Ectodermal cell (in vitro differentiated cells): ENCODE results near the gene RHOV.

Source experiments
- H3K27ac ChIP-seq: 2 replicates; pipeline ENCODE4 v1.7.0; 2013; ENCODE audit warnings: mild to moderate bottlenecking, low read depth, low read length; ENCODE audit not compliant: insufficient read depth, poor library complexity, severe bottlenecking
- H3K27me3 ChIP-seq: 2 replicates; pipeline ENCODE4 v1.7.0; 2013; ENCODE audit warnings: mild to moderate bottlenecking, low read length; ENCODE audit not compliant: insufficient read depth, control insufficient read depth, poor library complexity, severe bottlenecking
- H3K36me3 ChIP-seq: one replicate; pipeline ENCODE4 v1.7.0; 2013; ENCODE audit warnings: low read length; ENCODE audit not compliant: control insufficient read depth, insufficient read depth
- H3K4me1 ChIP-seq: one replicate; pipeline ENCODE4 v1.7.0; 2013; ENCODE audit warnings: low read length; ENCODE audit not compliant: control insufficient read depth, insufficient read depth
- H3K4me3 ChIP-seq: 2 replicates; pipeline ENCODE4 v1.7.0; 2013; ENCODE audit warnings: low read depth, low read length, control low read depth; ENCODE audit not compliant: insufficient read depth
- H3K9me3 ChIP-seq: 2 replicates; pipeline ENCODE4 v1.7.0; 2013; ENCODE audit warnings: mild to moderate bottlenecking, low read length, moderate library complexity; ENCODE audit not compliant: control insufficient read depth
- WGBS, 2 experiments: methylation state at CpG; one replicate each; pipeline ENCODE4 v1.1.7; 2013; ENCODE audit warnings: missing lambda C conversion rate in 2 of 2; 5-methylcytosine and 5-hydroxymethylcytosine counted together

Gene RHOV

DNA sequence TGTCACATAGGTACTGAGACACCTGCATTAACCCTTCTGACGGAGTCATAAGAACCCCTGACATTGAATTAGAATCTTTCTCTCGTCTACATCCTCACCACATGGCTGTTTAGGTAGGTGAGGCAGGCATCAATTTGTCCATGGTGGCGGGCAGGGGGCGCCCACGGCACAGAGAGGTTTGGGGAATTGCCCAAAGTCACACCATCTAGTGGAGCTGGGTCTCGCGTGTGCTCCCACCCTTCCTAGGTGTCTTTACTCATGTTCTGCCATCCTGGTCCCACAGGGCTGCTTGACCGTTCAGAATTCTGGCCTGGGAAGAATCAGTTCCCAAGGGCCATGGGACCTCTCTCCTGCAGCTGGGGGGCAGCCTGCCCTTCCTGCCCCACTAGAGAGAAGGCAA lies 40.5 kb upstream of the RHOV start:
- 76 to 77% methylated on average over 8 of the region's 8 CpGs for WGBS, 2 experiments
- H3K4me3 ChIP-seq = no peak overlapping the region
- no peaks in the 10 kb centered on the region for H3K36me3 ChIP-seq
- no peak overlapping the region for H3K27ac ChIP-seq
- peaks cover 23% of the 10 kb centered on the region for H3K27me3 ChIP-seq
- no peaks in the 10 kb centered on the region for H3K9me3 ChIP-seq
- peaks cover 14% of the 10 kb centered on the region for H3K4me1 ChIP-seq

DNA sequence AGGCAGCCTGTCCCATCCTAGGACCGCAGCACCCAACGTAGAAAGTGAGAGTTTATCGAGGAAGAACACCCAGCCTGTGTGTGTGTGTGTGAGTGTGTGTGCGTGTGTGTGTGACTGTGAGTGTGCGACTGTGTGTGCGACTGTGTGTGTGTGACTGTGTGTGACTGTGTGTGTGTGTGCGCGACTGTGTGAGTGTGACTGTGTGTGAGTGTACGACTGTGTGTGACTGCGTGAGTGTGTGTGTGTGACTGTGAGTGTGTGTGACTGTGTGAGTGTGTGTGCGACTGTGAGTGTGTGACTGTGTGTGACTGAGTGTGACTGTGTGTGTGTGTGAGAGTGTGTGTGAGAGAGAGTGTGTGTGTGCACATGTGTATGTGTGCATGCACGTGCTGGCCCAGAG lies 40.0 kb upstream of the RHOV start:
- no peaks in the 10 kb centered on the region for H3K9me3 ChIP-seq
- WGBS, 2 experiments = 92 to 95% methylated on average over 12 of the region's 12 CpGs
- H3K27ac ChIP-seq = no peak overlapping the region
- H3K27me3 ChIP-seq = peaks cover 18% of the 10 kb centered on the region
- no peaks in the 10 kb centered on the region for H3K36me3 ChIP-seq
- H3K4me1 ChIP-seq = peaks cover 14% of the 10 kb centered on the region
- H3K4me3 ChIP-seq = no peak overlapping the region

DNA sequence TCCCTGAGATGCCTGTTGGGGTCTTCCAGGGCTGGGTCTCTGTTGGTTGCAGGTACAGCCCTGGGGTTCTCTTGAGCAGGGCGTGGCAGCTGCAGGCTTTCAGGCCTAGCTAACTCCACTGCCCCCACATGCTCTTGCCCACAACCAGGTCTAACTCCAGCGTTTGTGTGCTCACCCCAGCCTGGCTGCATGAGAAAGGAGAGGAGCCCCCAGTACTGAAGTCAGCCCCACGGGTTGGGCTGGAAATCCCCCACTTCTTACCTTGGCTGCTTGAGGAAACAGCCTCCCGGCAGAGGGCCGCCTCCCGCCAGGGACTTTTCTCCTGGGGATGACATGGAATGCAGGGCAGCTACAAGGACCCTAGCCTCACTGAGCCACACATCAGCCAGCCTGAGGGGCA lies 38.4 kb upstream of the RHOV start:
- WGBS, 2 experiments = 78 to 80% methylated on average over 6 of the region's 6 CpGs
- Histone ChIP-seq H3K36me3 (no peaks in the 10 kb centered on the region), H3K27me3 (peaks cover 10% of the 10 kb centered on the region), H3K27ac (no peak overlapping the region), H3K9me3 (no peaks in the 10 kb centered on the region), H3K4me1 (peaks cover 10% of the 10 kb centered on the region), H3K4me3 (no peak overlapping the region)

DNA sequence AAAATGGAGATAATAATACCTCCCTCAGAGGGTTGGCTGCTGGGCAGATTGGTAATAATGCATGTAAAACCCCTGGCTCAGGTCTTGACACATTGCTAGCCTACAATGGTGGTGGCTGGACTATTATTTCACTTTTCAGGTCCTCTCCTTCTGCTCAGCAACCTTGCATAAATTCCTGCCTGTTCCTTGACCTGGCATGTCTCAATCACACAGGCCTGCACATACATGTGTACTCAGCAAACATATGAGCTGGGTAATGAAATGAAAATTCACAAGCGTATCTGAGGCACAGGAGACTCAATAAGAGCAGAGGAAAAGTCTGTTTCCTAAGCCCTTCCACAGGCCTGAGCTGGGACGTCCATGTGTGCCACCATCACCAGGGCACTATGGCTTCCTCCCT lies 37.7 kb upstream of the RHOV start:
- H3K27ac ChIP-seq = no peak overlapping the region
- no peaks in the 10 kb centered on the region for H3K36me3 ChIP-seq
- WGBS, 2 experiments = 90 to 93% methylated on average over 2 of the region's 2 CpGs
- no peak overlapping the region for H3K4me3 ChIP-seq
- H3K27me3 ChIP-seq = peaks cover 3% of the 10 kb centered on the region
- peaks cover 17% of the 10 kb centered on the region for H3K4me1 ChIP-seq
- H3K9me3 ChIP-seq = no peaks in the 10 kb centered on the region

DNA sequence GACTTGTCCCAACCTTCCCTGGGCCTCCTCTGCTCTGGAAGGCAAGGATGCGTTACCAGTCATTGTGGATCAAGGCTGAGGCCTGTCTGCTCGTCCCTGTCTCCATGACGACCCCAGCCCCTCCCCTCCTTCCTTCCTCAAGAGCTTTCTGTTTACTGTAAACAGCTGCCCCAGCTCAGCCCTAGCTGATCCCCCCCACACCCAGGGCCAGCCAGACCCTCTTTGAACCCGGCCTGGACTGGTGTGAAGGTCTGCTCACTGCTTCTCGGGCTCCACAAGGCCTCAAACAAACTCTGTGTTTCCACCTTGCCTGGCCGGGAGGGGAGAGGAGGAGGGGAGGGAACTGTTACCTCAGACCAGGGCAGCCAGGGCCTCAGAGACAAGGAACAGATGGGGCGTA lies 37.1 kb upstream of the RHOV start:
- H3K27me3 ChIP-seq = no peaks in the 10 kb centered on the region
- H3K4me3 ChIP-seq = no peak overlapping the region
- no peaks in the 10 kb centered on the region for H3K9me3 ChIP-seq
- peaks cover 21% of the 10 kb centered on the region for H3K4me1 ChIP-seq
- H3K36me3 ChIP-seq = no peaks in the 10 kb centered on the region
- WGBS, 2 experiments = 39 to 46% methylated on average over 7 of the region's 7 CpGs
- H3K27ac ChIP-seq = no peak overlapping the region

DNA sequence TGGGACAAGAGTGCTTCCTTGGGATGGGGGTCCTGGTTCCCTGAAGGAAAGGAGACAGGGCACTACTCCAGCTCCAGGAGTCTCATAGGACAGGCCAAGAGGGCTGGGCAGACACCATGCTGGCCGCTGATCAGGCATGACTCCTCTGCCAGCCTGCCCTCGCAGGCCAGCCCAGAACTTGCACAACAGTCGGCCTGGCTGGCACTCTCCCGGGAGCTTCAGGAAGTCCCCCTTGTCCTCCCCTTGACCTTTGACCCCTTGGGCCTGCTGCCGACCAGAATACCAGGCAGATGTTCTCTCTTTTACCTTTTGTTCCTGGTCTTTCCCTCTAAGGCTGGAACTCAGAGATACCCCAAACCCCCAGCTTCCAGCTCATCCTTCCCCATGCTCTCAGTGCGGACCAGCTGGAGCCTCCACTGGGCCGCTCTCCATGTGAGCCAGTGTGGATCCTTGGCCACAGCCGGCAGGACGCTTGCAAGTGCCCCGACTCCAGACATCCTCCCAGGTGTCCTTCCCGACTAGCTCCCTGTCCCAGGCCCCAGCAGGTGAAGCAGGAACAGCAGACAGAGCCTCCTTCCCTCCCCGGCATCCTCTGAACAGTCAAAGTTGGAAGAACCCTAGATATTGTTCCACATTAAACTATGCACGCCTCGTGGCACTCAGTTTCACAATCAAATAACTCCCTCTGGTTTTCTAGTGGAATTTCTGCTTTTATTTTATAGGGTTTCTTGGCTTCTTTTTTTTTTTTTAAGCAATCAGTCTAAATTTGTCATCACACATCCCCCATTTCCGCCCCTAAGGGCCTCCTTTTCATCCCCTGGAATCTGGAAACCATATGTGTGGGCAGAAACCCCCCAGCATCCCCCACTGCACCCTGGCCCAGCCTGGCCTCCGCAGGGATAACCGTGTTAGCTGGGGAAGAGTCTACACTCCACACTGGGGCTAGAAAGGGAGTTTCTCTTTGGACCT lies 35.9 kb upstream of the RHOV start:
- no peaks in the 10 kb centered on the region for H3K27me3 ChIP-seq
- WGBS, 2 experiments = 77 to 80% methylated on average over 17 of the region's 17 CpGs
- H3K27ac ChIP-seq = no peak overlapping the region
- no peaks in the 10 kb centered on the region for H3K9me3 ChIP-seq
- no peak overlapping the region for H3K4me3 ChIP-seq
- peaks cover 16% of the 10 kb centered on the region for H3K4me1 ChIP-seq
- H3K36me3 ChIP-seq = no peaks in the 10 kb centered on the region

DNA sequence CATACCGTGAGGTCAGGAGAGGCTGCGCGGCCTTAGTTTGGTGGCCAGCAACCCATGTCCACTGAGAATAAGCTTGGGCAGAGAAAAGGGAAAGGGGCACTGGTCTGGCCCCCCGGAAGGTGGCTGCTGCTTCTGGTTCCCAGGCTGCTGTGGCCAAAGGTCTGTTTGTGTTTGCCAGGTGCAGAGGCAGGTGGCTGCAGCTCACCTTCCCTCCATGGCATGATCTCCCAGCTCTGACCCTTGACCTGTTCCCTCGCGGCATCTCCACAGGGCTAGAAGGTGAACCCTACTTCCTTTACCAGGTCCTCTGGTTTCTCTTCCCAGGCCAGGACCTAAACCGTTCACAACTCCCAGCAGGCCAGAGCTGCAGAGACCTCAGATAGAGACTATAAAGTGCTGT lies 34.1 kb upstream of the RHOV start:
- H3K4me1 ChIP-seq = peaks cover 16% of the 10 kb centered on the region
- WGBS, 2 experiments = 96 to 97% methylated on average over 7 of the region's 7 CpGs

DNA sequence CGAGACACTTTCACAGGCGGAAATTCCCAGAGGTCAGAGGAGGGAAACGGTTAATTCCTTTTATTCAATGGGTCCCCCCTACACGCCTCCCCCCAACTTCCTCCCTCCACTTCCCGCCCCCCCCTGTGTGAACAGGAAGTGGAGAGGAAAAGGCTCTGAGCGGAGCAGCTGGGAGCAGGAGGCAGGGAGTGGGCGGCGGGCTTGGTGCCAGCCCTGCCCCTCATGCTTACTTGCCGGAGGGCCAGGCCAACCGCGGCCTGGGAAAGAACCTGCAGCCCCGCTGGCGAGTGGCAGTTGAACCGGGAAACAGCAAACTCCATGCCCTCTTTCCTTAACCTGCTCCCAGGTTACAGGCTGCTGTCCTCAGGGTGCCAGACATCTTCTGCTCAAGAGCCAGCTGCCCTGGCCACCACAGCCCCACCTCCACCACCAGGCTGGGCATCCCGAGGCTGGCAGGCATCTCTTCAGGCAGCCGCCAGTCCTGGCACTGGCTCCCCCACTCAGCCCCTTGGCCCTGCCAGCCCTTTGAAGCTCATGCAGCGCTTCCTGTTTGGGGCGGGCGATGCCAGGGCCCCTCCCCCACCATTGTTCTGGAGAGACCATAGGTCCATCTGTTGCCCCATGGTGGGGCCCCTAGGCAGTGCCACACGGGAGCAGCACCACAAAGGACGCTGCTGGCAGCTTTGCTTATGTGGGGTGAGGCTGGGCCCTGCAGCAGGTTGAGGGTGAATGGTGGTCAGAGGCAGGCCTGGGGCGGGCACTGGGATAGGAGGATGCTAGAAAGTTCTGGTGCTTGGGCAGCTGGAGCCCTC lies 33.2 kb upstream of the RHOV start:
- Histone ChIP-seq H3K27me3 (no peaks in the 10 kb centered on the region), H3K27ac (no peak overlapping the region), H3K9me3 (no peaks in the 10 kb centered on the region), H3K4me3 (peak overlapping the region; percentile 22), H3K4me1 (peaks cover 16% of the 10 kb centered on the region), H3K36me3 (no peaks in the 10 kb centered on the region)
- 66 to 74% methylated on average over 20 to 22 of the region's 22 CpGs for WGBS, 2 experiments

More for the DNA sequence above, 34.1 kb upstream of the RHOV start:
- Histone ChIP-seq H3K27me3 (no peaks in the 10 kb centered on the region), H3K9me3 (no peaks in the 10 kb centered on the region), H3K4me3 (no peak overlapping the region), H3K27ac (no peak overlapping the region), H3K36me3 (no peaks in the 10 kb centered on the region)

DNA sequence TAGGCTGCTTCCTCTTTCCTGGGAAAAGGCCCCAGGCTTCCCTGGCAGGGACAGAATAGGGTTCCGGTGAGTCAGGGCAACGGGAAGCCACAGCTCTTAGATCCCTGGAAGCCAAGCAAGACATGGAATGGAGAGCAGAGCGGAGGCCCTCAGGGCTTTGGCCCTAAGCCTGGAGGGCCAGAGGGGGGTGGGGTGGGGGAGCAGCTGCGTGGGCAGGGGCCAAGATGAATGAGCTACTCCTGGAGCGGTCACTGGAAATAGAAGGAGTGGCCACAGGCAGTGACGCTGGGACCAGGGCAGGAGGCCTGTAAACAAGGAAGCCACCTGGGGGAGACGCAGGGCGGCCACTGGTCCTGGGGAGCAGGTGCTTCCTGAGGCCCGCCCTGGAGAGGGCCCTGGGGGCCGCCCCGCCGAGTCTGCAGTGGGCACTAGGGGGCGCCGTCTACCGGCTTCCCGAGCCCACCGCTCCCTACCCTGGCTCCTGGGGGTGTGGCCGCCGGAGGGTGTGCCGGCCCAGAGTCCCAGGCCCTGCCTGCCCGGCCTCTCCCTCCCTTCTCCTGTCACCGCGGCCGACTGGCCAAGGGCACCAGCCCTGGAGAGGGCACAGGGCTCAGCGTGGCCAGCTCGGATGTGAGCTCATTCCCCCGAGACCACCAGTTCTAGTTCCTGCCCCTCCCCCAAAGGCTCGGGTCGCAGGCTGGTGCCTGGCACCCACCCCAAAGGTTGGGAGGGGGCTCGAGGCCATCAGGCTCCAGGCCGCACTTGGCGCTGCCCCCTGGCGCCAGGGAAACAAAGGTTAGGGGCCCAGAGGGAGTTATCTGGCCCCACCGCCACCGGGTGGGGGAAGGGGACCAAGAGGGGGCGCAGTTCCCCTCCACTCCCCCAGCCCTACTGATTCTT lies 32.3 kb upstream of the RHOV start:
- H3K9me3 ChIP-seq = no peaks in the 10 kb centered on the region
- H3K27me3 ChIP-seq = no peaks in the 10 kb centered on the region
- H3K36me3 ChIP-seq = peaks cover 4% of the 10 kb centered on the region
- H3K4me1 ChIP-seq = peaks cover 14% of the 10 kb centered on the region
- H3K27ac ChIP-seq = no peak overlapping the region
- peak overlapping the region; percentile 22 for H3K4me3 ChIP-seq
- 13 to 14% methylated on average over 36 of the region's 36 CpGs for WGBS, 2 experiments
